SU-DHL-6 (cell line): ENCODE results near the gene KAT6B.

ENCODE experiments used
- H2AFZ ChIP-seq: fragments of 200-600 bp; sonication (generic); 2 replicates; pipeline ENCODE4 v1.6.1; 2014; ENCODE audit warnings: low read depth, mild to moderate bottlenecking, moderate library complexity, mixed read lengths, antibody characterized with exemption, low read length; ENCODE audit not compliant: severe bottlenecking
- H3F3A ChIP-seq: fragments of 200-600 bp; shearing (Covaris generic); 2 replicates; pipeline ENCODE4 v1.6.0; 2016; ENCODE audit warnings: antibody characterized with exemption, mild to moderate bottlenecking; ENCODE audit not compliant: insufficient read depth
- H3K27ac ChIP-seq: fragments of 200-600 bp; sonication (generic); 2 replicates; pipeline ENCODE4 v1.5.1; 2016; ENCODE audit warnings: low read depth, mild to moderate bottlenecking, low read length, moderate library complexity, mixed read lengths
- H3K27me3 ChIP-seq: fragments of 200-600 bp; sonication (generic), shearing (Covaris generic); 2 replicates; pipeline ENCODE4 v1.6.0; 2014; ENCODE audit warnings: mild to moderate bottlenecking, low read length
- H3K36me3 ChIP-seq: fragments of 200-600 bp; sonication (generic); 2 replicates; pipeline ENCODE4 v1.6.1; 2014; ENCODE audit warnings: mild to moderate bottlenecking, low read length, mixed read lengths
- H3K4me2 ChIP-seq: fragments of 300-600, 200-600 bp; shearing (Covaris generic), sonication (generic); 2 replicates; pipeline ENCODE4 v1.6.0; 2014; ENCODE audit warnings: low read length, low read depth, mild to moderate bottlenecking; ENCODE audit not compliant: poor library complexity, severe bottlenecking
- H3K4me3 ChIP-seq: fragments of 200-600 bp; sonication (generic); 2 replicates; pipeline ENCODE4 v1.5.1; 2014; ENCODE audit warnings: antibody characterized with exemption, low read length, mild to moderate bottlenecking, mixed read lengths; ENCODE audit not compliant: insufficient read depth, poor library complexity, severe bottlenecking
- H3K79me2 ChIP-seq: fragments of 200-600 bp; sonication (generic); 2 replicates; pipeline ENCODE4 v1.6.1; 2014; ENCODE audit warnings: mild to moderate bottlenecking, low read length, moderate library complexity; ENCODE audit not compliant: insufficient read depth
- H3K9ac ChIP-seq: fragments of 200-600 bp; sonication (generic); 2 replicates; pipeline ENCODE4 v1.7.0; 2014; ENCODE audit warnings: mild to moderate bottlenecking, low read length
- H3K9me2 ChIP-seq: fragments of 200-600 bp; sonication (generic); replicated peaks from 2 replicates; pipeline ENCODE4 v1.6.1; 2014; ENCODE audit warnings: low read length; ENCODE audit not compliant: insufficient read depth
- H3K9me3 ChIP-seq: fragments of 200-600 bp; sonication (generic); 2 replicates; pipeline ENCODE4 v1.6.1; 2014; ENCODE audit warnings: low read length, mixed read lengths; ENCODE audit not compliant: insufficient read depth
- H4K20me1 ChIP-seq: fragments of 200-600 bp; sonication (generic); 2 replicates; pipeline ENCODE4 v1.6.1; 2014; ENCODE audit warnings: low read depth, mild to moderate bottlenecking, antibody characterized with exemption, low read length, moderate library complexity, mixed read lengths
- EZH2phosphoT487 ChIP-seq: fragments of 200-600 bp; sonication (generic), shearing (Covaris generic); conservative IDR thresholded peaks from 2 replicates; pipeline ENCODE4 v1.6.1; 2018; ENCODE audit warnings: mild to moderate bottlenecking, antibody characterized with exemption, low read length, moderate library complexity, mixed read lengths
- TF ChIP-seq, protein P1 (sequence below): fragments of 200-600 bp; sonication (generic); IDR thresholded peaks from one replicate; pipeline ENCODE4 v1.5.1; 2017; ENCODE audit warnings: antibody characterized with exemption, mild to moderate bottlenecking, low read length, moderate library complexity; ENCODE audit not compliant: insufficient read depth, poor library complexity, severe bottlenecking

The KAT6B gene

GRCh38 chr10:74855439-74855838, 29.0 kb downstream of the KAT6B start:
- Histone ChIP-seq H3K4me2 (no peak overlapping the region), H3F3A (peaks cover 6% of the 10 kb centered on the region; the same call in 1 of the 2 replicates), H3K9ac (no peak overlapping the region), H4K20me1 (no peaks in the 10 kb centered on the region), H2AFZ (no peak overlapping the region), H3K9me2 (no peaks in the 10 kb centered on the region), H3K9me3 (no peaks in the 10 kb centered on the region), H3K36me3 (no peaks in the 10 kb centered on the region), H3K4me3 (no peak overlapping the region), H3K79me2 (peaks cover 62% of the 10 kb centered on the region), H3K27me3 (no peaks in the 10 kb centered on the region), H3K27ac (no peak overlapping the region)
- TF ChIP-seq EZH2phosphoT487 = no peak
- TF ChIP-seq, protein P1, sequence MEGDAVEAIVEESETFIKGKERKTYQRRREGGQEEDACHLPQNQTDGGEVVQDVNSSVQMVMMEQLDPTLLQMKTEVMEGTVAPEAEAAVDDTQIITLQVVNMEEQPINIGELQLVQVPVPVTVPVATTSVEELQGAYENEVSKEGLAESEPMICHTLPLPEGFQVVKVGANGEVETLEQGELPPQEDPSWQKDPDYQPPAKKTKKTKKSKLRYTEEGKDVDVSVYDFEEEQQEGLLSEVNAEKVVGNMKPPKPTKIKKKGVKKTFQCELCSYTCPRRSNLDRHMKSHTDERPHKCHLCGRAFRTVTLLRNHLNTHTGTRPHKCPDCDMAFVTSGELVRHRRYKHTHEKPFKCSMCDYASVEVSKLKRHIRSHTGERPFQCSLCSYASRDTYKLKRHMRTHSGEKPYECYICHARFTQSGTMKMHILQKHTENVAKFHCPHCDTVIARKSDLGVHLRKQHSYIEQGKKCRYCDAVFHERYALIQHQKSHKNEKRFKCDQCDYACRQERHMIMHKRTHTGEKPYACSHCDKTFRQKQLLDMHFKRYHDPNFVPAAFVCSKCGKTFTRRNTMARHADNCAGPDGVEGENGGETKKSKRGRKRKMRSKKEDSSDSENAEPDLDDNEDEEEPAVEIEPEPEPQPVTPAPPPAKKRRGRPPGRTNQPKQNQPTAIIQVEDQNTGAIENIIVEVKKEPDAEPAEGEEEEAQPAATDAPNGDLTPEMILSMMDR = no peak

DNA sequence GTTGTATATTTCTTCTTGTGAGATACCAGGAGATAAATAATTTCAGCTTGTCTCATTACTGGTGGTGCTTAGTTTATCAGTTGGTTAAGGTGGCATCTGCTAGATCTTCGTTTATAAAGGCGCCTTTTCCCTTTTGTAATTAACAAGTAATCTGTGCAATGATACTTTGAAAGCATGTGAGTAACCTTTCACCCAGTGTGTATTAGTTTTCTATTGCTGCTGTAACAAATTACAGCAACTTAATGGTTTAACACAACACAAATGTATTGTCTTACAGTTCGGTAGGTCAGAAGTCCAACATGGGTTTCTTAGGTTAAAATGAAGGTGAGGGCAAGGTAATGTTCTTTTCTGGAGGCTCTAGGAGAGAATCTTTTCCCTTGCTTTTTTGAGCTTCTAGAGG, 30.5 kb downstream of the KAT6B start:
- TF ChIP-seq, protein P1 = no peak
- TF ChIP-seq EZH2phosphoT487 = no peak
- H3K79me2 ChIP-seq = peaks cover 58% of the 10 kb centered on the region

DNA sequence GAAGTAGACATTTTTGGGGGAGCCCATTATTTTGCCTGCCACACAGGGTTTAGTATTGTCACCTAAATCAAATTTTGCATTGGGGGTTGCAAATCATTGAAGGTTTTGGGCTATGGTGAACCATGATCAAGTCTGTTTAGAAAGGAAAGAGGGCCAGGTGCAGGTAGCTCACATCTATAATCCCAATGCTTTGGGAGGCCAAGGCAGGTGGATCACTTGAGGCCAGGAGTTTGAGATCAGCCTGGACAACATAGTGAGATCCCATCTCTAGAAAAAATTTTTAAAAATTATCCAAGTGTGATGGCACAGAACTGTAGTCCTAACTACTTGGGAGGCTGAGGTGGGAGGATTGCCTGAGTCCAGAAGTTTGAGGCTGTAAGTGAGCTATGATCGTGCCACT, 31.2 kb downstream of the KAT6B start:
- Histone ChIP-seq H2AFZ (no peak overlapping the region), H3K79me2 (peaks cover 54% of the 10 kb centered on the region), H3K4me2 (no peak overlapping the region), H3K27ac (no peak overlapping the region), H4K20me1 (no peaks in the 10 kb centered on the region; the same call in 1 of the 2 replicates), H3K9me2 (no peaks in the 10 kb centered on the region), H3K9me3 (no peaks in the 10 kb centered on the region), H3K9ac (no peak overlapping the region), H3F3A (peaks cover 2% of the 10 kb centered on the region; the same call in 1 of the 2 replicates), H3K27me3 (no peaks in the 10 kb centered on the region), H3K36me3 (no peaks in the 10 kb centered on the region), H3K4me3 (no peak overlapping the region)
- TF ChIP-seq EZH2phosphoT487 = no peak
- TF ChIP-seq, protein P1 = no peak

More for the DNA sequence above, 30.5 kb downstream of the KAT6B start:
- Histone ChIP-seq H3K9me3 (no peaks in the 10 kb centered on the region), H2AFZ (no peak overlapping the region), H3K27ac (no peak overlapping the region), H3K4me2 (no peak overlapping the region), H3K9me2 (no peaks in the 10 kb centered on the region), H3K9ac (no peak overlapping the region), H3K4me3 (no peak overlapping the region), H3K36me3 (no peaks in the 10 kb centered on the region), H3F3A (peaks cover 3% of the 10 kb centered on the region; the same call in 1 of the 2 replicates), H4K20me1 (no peaks in the 10 kb centered on the region), H3K27me3 (no peaks in the 10 kb centered on the region)
